NCI-H2227 treated with DMSO at 0.1 percent for 48 hours (cell line): ENCODE data around the gene RPL13.

Experiments
- DNase-seq: peaks from one replicate; lab custom pipeline; 2025; lab: John Stamatoyannopoulos, UW

RPL13 gene

DNA sequence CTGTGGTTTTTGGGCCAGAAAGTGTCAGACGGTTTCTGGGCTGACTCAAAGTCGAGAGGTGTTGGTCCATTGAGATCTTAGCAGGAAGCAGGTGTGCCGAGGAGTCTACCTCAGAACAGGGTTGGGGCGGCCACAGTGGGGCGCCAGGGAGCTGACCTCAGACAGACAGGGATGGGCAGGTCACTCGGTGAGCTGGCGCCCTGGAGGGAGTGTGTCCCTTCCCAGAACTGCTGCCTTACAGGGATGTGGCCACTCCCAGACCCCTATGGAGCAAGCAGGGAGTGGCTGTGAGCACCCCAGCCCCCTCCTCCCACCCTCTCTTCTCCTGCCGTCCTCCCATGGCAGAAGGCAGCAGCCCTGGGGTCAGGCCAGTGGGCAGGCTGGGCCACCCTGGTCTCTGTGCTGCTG is 39.0 kb downstream of the RPL13 start:
- DNase-seq, result no peak

DNA sequence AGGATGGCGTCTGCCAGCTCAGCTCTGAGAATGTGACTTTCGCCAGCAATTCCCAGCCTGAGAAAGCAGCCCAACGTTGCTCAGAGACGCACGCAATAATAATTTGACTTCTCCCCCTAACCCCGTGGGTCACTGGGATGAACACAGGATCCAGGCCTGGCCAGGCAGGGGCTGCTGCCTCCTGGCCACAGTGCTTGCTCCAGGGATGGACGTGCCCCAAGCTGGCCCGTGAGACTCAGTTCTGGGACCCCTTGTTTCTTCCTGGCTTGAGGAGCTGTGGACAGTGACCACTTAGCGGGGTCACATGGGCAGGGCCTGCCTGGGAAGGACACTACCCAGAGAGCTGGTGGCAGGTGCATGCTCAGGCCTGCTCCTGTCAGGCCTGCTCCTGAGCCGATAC is 39.4 kb downstream of the RPL13 start:
- DNase-seq, result no peak

GRCh38 chr16:89600427-89600826 is 39.9 kb downstream of the RPL13 start:
- no peak for DNase-seq

DNA sequence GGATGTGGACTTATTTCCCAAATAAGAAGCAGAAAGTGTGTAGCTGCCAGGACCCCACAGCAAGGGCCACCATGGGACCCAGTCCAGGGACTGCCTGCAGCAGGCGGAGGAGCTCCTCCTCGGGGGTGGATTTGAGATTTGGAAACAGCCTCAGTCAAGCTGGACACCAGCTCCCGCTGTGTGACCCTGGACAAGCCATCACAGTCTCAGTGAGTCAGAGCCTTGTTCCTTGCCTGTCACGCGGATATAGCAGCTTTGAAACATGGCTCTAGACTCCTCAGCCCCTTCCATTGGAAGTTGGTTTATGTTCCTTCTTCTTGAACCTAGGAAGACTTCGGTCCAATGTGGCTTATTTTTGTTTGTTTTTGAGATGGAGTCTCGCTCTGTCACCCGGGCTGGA is 40.5 kb downstream of the RPL13 start:
- DNase-seq, result no peak

- DNase-seq, result no peak
These were observed 41.4 kb downstream of the RPL13 start for GRCh38 chr16:89601906-89602272.

- DNase-seq, result peak; percentile 77
These were observed 41.9 kb downstream of the RPL13 start for GRCh38 chr16:89602273-89602951.

DNA sequence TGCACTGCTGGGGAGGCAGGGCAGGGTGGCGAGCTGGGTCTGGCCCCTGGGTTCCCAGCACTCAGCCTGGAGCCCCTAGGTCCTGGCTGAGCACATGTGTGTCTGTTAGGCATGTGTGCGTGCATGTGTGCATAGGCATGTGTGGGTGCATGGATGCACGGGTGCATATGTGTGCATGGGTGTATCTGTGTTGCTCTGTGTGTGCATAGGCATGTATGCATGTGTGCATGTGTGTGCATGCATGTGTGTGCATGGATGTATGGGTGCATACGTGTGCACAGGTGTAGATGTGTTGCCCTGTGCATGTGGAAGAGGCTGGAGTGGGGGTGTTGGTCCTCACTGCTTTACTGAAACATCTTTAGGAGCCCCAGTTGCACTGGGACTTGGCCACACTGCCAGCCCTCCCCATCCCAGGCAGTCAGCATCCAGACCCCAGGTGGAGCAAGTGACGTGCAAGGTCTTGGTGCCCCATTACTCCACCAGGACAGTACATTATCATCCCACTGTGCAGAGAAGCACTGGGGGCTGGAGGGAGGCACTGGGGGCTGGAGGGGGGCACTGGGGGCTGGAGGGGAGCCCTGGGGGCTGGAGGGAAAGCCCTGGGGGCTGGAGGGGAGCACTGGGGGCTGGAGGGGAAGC is 42.6 kb downstream of the RPL13 start:
- DNase-seq, result no peak

DNA sequence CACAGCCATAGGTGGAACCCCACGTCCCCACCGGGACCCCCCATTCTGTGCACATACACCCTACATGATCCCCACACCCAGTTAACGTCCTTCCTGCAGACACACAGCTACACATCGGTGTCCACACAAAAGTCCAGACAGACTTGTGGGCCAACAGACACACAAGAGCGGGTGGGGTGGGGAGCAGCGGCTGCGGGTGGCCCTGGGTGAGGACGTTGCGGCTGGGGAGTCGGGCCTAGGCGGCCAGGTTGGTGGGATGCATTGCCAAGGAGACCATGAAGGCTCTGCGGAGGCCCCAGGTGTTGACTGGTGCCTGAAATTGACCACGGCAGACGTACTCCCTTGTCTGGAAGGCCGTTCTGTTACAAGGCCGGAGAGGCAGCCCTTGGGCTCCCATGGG is 44.3 kb downstream of the RPL13 start:
- no peak for DNase-seq

- no peak for DNase-seq
These were observed 44.9 kb downstream of the RPL13 start for GRCh38 chr16:89605186-89605970.

DNA sequence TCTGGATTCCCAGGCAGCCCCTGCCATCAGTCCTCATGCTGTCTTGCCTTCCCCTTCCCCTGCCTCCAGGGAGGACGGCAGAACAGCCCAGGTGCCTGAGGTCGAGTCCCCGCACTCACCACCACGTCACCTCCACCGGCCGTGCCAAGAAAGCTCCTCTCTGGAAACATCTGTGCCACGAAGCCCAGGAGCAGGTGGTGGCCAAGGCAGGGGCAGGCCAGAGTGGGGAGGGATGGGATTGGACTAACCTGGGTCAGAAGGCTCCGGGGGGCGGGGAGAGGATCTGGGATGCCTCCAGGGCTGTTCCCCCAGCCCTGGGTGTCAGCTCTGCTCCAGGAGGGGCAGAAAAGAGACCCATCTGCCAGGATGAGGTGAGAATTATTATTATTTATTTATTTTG is 45.5 kb downstream of the RPL13 start:
- DNase-seq, result no peak

DNA sequence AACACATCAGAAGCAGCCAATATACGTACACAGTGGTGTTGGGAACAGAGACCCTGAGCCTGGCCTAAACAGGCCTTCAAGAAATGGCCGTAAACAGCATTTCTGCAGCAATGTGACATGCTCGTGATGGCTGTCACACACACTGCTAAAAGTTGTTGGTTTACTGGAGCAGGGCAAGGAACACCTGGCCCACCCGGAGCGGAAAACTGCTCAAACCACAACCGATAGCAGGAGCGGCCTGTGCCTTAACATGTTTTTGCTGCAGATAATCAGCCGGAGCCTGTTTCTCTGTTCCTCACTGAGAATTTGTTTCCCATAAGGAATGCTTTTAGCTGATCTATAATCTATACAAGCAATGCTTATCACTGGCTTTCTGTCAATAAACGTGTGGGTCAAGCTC is 47.0 kb downstream of the RPL13 start:
- no peak for DNase-seq

DNA sequence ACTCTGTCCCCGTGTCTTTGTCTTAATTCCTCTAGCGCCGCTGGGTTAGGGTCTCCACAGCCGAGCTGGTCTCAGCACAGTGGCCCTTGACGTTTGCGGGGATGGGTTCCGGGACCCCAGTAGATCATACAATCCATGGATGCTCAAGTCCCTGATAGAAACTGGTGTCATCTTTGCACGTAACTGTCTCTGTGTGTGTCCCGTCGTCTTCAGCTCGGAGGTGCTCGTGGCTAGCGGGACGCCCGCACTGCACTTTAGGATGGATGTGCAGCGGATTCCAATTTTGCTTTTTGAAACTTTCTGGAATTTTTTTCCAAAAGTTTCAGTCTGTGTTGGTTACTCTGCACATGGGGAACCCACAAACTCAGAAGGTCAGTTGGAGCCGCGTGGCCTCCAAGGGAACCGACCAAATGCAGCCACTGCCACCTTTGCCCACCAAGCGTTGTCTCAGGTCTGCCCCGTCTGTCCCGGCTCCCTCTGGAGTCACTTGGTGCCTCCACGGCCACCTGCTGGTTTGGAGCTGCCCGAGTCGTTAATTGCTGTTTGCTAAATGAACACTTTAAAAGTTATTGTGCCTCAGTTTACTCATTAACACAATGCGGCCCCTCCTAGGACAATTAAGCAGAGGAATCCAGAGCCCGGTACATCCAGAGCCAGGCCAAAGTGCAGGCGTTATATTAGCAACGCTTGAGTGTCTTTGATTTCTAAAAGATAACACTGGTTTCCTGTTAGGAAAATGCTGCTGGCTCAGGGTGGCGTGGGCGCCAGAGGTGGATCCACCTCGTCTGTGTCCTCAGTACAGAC is 47.7 kb downstream of the RPL13 start:
- DNase-seq, result no peak

- no peak for DNase-seq
These were observed 49.6 kb downstream of the RPL13 start for GRCh38 chr16:89610108-89610453.

DNA sequence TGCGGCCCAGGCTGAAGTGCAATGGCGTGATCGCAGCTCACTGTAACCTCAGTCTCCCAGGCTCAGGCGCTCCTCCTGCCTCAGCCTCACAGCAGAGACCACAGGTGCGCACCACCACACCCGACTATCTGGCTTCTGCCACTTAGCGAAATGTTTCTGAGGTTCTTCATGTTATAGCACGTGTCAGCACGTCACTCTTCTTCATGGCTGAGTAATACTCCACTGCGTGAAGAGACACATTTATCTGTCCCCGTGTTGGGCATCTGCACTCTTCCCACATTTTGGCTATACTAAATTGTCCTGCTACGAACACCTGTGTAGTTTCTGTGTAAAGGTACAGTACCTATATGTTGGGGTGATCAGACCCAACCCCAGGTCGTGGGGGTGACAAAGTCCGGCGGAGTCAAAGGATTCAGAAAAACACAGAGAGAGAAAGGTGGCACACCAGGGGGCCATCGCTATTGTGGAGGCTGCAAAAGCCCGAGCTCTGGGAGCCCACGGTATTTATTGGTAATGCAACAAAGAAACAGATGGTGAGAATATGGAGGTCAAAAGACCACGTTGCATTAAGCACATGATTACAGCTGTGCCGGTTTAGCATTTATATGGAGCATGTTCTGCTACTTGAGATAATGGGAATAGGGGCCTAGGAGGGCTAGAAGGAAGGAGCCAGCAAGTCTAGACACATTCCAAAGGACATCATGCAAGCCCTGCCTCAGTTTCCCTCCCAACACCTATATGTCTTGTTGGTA is 52.1 kb downstream of the RPL13 start:
- peak; percentile 41 for DNase-seq

- peak; percentile 41 for DNase-seq
These were observed 52.9 kb downstream of the RPL13 start, which contains the start of gene DPEP1 for GRCh38 chr16:89613231-89613953. TSS of gene DPEP1 (plus strand) at chr16:89613642. CDS start at chr16:89630411, 16,769 bp downstream.

GRCh38 chr16:89613954-89614459 is 53.5 kb downstream of the RPL13 start:
- DNase-seq, result no peak
